Right hindlimb (tissue), 1 donor: ENCODE data around the gene HSD11B2.

Experiments
- DNase-seq: peaks from one replicate; pipeline ENCODE4 v3.0.0-alpha.2; 2018

The HSD11B2 gene

DNA sequence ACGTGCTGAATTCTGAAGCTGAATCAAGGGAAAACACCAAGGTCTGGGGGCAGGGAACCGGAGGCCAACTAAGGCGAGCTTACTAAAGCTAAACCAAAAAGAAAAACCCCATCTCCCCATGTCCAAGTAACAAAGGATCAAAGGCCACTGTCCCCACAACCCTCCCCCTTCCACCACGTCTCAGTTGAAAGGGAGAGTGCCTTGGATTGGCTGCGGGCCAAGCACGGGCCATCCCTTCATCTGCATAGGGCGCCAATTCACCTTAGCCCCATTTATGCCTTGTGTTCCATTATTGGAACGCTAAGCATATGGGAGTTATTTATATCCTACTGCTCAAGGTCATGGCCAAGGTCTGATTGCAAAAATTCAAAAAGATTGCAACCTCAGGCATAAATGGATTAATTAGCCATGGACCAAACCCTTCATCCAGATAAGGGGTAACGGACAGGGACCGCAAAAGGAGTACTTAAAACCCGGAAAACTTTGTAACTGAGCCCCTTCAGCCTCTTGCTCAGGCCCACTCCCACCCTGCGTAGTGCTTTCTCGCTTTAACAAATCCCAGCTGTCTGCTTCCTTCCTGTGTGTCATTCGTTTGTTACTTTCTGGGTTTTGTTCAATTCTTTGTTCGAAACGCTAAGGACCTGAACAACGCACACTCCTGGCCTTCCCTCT, 50.8 kb downstream of the HSD11B2 start:
- no peak for DNase-seq

DNA sequence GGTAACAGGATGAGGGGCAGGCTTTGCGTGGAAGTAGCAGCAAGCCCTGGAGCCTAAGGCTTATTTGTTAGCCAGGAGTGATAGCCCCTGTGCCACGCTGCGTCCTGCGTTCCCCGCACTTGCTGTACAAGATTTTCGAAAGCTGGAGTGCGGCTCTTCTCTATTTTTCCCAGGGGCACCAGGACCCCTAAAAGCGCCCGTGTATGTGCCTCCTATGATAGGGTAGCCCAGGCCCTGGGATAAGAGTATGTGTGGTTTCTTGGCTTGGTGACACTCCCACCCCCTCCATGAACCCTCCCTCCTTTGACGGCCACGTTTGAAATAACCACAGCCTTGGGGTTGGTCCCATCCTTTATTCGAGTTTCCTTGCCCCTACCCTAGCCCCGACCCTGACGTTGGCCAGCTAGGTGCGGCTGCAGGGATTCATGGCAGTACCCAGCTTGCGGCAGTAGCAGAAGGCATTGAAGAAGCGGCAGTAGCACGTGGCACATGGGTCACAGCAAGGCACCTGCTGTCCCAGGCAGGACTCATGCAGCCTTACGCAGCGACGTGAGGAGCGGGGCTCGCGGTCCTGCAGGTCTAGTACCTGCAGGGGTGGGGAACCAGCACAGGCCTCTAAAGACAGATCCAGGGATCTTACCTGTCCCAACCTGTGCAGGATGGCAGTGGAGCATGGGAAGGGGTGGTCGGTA, 51.5 kb downstream of the HSD11B2 start:
- no peak for DNase-seq

DNA sequence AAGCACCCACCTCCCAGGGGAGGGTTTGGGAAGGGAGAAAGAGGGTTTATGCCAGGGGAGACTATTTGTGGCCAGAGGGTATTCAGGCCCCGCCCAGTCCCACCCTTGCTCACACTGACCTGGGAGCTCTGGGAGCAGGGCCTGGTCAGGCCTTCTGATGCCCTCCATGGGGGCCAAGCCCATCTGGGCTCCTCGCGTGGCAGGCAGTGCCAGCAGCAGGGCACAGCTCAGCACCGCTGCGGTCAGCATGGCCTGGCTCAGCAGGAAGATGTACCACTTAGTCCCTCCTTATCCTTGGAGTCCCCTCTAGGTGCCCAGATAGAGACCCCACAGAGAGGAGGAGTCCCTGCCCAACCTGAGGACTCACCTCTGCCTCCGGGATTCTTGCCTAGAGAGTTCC, 52.2 kb downstream of the HSD11B2 start, which contains the start of gene AGRP:
Gene AGRP (minus strand): TSS at position 398 of the 400 bp plus-strand sequence. CDS start 149 bp downstream, at position 249.
- no peak for DNase-seq

DNA sequence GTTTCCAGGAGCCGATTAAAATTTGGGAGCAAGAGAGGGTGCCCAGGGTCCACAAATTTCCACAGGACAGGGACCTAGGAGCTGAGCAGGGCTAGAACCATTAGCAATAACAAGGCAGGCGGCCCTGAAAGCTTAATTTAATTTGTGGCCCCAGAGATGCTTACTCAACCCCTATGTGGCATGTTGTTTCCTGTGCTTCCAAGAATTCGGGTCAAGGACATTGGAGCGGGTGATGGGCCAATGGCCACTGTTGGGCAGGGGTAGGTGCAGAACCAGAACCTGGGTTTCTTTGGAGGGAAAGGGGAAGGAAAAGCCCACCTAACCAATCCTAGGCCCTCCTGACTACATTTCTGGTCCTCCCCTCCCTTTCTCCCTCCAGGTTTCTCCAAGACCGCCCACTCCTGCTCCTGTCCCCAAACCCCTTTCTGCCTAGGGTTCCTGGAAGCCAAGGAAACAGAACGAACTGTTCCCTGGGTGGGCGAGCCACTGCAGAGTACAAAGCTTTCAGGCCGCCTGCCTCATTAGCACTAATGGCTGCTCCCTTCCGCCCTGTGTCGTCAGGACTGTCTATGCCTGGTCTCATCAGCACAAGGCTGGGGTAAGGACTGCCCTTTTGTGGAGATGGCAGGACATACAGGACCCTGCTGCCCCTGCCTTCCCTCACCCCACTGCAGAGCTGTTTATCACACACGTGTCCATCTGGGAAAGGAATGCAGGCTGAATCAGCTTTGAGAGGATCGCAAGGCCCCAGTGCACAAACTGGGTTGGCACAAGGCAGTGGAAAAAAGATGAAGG, 53.0 kb downstream of the HSD11B2 start:
- no peak for DNase-seq

DNA sequence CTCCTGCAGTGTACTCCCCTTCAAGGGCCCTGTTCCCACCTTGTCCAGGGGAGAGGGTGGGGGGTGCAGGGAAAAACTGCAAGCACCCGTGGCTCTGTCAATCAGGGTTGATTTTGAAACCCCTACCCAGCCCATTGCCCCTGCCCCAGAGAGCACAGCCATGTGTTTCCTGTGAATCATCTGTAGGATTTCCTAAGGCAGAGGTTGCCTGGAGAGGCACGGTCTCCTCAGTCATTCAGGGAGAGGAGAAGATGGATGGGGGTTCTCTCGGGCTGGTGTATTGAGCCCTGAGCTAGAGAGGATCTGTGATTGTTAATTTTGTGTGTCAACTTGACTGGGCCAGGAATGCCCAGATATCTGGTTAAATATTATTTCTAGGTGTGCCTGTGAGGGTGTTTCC, 55.9 kb downstream of the HSD11B2 start:
- no peak for DNase-seq
